Ammon's horn (tissue), 1 donor: Measurements from ENCODE around the gene BRF1.

ENCODE experiments used
- DNase-seq: peaks from one replicate; pipeline ENCODE4 v3.0.0-alpha.2; 2016; ENCODE audit warnings: low spot score

BRF1 gene

DNA sequence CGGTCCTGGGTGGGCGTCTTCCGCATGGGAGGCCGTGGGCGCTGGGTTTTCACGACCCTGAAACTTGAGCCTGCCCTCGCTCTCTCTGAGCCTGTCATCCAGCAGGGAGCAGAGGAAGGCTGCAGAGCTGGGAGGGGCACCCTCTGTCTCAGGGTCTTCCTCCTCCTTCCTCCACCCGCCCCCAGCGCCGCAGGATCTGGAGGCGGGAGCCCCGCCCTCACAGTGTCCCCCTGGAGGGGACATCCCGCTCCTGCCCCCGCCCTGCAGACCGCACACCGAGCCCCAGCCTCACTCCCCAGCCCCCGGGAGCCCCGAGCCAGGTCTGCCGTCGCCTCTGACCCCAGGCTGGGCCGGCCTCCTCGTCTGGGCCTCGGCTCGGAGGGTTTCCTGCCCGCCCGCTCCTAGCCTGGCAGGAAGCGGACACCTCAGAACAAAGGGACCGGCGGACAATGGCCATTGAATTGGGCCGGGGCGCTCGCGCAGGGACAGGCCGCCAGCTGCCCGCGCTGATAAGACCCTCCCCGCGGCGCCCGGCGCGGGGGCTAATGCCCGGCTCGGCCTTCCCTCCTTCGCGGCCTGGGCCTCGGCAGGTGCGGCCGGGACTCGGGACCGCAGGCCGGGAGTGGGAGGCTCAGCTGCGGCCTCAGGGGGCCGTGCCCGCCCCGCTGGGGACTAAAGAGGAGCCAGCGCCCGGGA, 104.4 kb downstream of the BRF1 start:
- DNase-seq: no peak

DNA sequence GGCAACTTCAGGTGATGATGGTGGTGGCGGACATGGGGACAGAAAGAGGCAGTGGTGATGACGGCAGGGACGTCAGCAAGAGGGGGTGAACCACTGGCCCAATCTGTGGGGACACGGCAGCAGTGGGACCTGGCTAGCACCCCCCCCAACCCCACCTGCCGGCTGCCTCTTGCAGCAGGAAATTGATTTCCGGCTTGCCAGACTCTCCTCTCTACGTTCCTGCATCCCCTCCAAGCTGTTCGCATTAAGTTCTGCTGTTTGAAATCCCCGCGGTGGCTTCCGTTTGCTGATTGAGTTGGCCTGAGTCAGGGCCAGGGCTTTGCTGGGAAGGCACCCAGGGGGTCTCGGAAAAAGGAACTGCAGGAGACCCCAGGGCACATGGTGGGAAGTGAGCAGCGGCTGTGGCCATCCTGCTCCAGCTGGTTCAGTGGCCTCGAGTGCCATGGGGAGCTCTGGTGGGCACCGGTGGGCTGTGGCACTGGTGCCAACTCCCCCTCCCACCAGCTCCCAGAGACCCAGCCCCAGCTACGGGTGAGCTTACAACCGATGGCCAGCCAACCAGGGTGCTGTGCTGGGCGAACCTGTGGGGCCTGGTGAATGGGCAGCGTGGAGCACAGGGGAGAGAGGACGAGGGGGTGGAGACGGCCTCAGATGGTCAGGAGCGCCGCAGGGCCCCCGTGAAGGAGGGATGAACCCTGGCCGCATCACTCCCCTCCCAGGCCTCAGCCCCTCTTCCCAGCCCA, 105.1 kb downstream of the BRF1 start:
- no peak for DNase-seq

DNA sequence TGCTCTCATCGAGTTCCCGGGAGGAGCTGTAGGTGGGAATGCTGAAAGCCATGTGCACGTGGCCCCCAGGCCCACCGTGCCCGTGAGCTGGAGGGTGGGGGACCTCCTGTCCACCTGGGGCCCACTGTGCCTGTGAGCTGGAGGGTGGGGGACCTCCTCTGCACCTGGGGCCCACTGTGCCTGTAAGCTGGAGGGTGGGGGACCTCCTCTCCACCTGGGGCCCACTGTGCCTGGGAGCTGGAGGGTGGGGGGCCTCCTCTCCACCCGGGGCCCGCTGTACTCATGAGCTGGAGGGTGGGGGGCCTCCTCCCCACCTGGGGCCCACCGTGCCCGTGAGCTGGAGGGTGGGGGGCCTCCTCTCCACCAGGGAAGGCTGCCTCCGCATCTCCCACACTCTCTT, 105.8 kb downstream of the BRF1 start:
- no peak for DNase-seq

DNA sequence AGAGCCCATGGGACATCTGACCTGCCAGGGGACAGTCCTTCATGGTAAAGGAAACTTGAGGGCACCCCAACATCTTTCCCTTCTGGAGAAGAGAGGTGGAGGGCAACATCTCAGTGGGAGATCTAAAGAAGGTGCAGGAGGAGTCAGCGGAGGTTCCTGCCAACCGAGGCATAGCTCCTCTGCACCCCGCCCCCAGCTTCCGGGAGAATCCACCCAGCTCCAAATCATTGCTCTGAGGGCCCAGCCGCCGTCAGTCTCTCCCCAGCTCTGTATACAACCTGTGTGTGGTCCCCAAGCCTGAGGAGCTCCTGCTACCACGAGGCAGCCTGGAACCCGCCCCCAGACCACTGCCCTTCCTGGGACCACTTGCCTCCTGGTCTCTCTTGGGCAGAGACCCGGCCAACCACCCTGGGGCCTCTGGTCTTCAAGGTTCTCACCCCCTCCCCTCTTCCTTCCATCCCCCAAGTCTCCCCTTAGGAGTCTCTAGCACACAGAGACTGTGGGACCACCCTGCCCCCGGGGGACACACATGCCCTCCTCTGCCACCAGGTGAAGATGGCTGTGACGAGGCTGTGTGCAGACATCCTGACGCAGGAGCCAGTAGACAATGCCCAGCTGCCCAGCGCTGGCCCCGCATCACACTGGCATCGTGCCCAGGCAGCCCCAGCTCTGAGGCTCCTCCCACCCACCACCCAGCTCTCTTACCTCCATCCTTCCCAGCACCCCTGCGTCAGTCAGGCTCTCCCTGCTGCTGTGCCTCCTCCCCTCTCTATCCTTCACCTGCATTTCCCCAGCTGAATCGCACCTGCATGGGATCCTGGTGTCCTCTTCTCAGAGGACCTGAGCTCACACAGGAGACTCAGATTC, 106.7 kb downstream of the BRF1 start:
- no peak for DNase-seq

DNA sequence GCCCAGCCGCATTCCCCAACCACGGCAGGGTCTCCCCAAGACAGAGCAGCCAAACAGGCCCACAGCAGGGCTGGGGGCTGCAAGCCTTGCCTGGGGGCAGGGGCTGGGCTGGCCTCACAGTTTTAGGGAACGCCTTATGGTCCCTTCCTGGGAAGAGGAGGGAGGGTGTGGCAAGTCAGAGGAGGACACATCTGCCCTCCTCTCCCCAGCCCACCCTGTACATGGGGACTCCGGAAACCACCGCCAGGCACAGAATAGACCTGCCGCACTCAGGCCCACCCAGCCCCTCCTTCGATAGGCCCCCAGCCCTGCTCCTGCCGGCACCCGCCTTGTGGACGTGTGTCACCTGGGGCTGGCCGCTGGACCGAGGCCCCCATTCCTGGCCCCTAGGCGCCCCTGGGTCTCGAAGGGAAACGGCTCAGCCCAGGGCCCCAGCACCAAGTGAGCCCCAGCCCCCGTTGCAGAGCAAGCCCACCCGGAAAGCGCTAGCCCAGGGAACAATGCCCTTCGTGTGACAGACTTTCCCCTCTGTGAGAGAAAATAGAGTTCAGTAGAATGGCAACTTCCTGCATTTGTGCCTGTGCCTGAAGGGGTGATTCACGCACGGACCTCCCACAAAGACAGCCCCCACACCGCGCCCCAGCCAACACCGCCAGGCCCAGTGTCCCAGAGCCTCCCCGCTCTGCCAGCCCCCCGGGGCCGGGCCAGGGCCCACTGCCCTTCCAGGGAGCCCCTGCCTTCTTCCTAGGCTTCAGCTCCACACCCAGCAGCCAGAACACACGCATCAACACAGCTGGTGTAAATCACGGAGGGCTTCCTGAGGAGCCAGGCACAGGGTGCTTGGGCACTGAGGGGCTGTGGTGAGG, 107.7 kb downstream of the BRF1 start:
- no peak for DNase-seq

DNA sequence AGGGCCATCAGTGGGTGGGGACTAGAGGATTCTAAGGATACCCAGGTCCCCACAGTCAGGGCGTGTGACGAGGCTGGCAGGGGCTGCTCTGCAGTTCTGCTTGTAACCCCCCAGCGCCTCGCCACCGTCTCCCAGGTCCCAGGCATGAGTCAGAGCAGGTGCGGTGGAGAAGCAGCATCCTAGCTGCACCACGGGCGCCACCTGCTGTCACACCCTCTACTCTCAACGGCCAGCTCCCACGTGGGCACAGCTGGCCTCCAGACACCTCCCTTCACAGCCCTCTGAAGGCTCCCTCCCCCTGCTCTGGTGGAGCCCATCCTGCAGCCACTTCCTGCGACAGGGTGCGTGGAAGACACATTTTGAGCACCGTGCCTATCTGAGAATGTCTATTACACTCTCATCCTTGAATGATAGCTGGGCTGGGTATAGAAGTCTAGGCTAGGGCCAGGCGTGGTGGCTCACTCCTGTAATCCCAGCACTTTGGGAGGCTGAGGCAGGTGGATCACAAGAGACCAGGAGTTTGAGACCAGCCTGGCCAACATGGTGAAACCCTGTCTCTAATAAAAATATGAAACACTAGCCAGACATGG, 112.8 kb downstream of the BRF1 start:
- DNase-seq: no peak

DNA sequence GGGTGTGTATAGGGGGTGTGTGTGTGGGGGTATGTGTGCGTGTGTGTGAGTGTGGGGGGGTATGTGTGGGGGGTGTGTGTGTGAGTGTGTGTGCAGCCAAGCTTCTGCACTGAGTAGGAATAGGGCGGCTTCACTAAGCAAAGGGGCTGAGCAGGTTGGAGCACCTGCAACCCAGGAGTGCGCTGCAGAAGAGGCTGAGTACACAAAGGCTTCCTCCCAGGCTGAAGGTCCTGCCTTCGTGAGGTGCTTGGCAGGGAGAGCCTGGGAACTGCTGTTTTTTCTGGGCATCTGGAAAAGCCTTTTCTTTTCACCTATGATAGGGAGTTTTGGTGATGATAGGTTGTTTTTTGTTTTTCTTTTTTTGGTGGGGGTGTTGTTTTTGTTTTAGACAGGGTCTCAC, 113.7 kb downstream of the BRF1 start:
- no peak for DNase-seq

DNA sequence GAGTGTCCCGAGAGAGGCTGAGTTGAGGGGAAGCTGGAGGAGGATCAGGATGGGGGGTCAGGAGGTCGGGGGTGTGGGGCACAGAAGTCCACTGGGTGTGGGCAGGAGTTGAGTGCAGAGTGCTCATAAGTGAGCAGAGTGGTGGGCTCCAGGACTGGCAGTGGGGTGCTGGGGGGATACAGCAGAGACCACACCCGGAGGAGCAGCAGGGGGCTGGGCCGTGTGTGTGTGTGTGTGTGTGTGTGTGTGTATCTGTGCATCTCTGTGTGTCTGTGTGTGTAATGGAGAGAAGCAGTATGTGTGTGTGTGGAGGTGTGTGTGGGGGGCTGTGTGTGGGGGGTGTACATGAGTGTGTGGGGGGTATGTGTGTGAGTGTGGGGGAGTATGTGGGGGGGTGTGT, 114.8 kb downstream of the BRF1 start:
- no peak for DNase-seq

DNA sequence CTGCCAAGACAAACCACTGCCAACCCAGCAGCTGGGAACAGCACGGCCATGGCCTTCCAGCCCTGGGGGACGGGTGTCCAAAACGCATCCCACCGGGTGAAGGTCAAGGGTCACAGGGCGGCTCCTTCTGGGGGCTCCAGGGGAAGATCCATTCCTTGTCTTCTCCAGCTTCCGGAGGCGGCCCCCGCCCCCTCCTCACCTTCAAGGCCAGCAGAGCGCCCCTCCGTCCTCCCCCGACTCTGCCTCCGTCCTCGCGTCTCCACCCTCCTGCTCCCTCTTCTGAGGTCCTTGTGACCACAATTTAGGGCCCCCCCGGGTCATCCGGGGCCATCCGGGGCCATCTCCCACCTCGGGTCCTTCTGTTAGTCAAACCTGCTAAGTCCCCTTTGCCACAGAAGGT, 115.8 kb downstream of the BRF1 start:
- no peak for DNase-seq

DNA sequence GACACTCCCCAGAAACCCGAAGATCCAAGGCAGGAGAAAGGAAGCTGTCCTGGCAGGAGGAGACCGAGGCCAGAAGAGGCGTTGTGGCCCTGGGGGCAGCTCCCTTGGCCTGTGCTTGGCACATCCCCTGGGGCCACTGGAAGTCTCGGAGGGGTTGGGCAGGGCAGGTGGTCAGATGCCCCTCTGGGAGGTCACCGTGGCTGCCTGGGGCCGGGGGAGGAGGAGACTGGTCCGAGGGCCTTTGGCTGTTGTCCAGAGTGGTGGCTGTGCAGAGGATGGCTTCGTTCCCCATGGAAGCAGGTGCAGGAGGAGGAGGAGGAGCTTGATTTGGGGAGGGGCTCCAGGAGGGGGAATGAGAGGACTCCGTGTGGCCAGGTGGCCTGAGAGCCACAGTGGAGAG, 116.3 kb downstream of the BRF1 start:
- no peak for DNase-seq

DNA sequence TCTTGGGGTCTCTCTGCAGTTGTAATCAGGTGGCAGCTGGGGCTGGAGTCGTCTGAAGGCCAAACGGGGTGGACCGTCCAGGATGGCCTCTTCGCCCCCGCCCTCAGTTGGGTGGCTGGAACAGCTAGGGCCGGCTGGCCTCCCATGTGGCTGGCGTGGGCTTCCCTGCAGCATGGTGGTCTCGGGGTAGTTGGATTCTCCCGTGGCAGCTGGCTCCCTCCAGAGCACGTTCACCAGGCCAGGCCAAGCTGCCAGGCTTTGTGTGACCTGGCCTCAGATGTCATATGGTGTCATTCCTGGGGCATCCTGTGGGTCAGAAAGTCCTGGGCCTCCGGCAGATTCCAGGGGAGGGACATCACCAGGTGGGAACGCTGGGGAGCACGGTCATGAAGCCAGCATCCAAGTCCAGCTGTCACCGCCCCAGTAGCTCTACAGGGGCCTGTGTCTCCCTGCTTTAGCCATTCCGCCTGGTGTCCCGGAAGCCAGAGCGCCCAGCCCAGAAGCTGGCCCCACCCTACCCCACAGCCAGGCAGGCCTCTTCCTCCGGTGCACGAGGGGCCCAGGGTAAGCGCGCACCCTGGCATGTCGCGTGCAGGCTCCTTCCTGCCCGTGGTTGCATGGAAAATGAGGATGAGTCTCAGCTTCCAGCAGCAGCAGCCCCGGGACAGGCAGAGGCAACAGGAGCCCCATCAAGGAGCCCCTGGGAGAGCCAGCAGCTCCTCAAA, 118.3 kb downstream of the BRF1 start:
- no peak for DNase-seq

DNA sequence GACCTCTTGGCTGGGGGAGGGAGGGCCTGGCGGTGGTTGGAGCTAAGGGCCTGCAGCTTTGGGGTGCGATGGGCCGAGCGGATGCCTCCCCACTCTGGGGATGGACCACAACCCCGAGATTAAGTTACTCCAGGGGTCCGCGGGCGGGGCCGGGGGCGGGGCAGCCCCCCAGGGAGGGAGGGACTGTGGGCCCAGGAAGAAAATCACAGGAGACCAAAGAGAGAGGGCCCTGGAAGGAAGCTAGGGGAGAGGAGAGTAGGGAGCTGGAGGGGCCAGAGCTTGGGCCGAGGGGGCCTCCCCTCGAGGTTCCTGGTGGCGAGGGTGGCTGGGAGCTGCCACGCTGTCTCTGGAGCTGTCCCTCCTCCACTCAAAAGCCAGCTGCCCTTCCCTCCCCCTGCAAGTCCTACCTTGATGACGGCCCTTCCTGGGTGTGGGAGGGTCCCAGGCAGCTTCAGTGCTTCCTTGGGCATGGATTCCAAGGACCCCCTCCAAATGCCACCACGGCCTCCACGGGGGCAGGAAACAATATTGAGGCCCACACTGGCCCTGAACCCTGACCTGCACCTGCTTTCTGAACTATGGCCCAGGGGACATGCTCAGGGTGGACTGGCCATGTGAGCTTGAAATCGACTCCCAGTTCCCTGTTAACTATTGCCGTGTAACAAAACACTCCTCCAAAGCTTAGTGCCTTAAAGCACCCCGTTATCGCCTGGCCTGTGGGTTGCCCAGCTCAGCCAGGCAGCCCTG, 119.1 kb downstream of the BRF1 start:
- DNase-seq: no peak

DNA sequence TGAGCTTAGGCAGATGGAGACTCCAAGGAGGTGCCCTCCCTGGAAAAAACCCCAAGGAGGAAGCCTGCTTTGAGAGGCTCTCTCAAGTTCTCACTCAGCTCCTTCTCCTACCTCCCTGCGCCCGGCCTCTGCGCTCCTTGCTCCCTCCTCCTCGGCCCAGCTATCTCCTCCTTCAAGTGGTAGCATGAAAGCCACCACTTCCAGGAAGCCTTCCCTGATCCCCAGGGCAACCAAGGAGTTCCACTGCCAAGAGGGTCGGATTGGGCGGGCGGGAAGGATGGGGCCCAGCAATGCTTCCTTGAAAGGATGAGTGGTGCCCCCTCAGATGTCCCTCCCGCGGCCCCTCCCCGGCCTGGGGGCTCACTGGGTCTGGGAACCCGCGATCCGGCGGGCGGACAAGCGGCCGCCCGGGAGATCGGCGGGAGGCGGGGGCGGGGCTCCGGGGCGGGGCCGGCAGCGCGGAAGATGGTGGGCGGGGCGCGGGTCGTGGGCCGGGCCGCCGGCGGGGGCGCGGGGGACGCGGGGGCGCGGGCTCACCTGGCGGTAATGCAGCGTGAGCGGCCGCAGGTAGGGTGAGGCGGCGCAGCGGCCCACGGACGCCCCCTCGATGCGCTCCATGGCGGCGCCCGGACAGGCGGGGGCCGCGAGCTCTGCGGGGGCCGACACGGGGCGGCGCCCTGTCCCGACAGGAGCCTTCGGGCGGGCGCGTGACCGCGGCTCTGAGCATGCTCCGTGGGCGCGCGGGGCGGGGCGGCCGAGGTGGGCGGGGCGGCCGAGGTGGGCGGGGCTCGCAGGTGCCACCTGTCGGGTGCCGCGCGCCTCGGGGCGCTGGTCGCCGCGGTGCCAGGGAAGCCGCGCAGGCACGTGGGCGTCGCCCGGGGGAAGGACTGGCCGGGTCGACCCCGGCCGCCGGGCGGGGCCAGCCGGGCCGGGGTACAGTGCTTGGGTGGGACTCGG, 119.9 kb downstream of the BRF1 start, which contains the start of gene NUDT14:
TSS of gene NUDT14 (minus strand) at position 721 of the 957 bp plus-strand sequence. CDS start at position 618, 103 bp downstream.
- no peak for DNase-seq

DNA sequence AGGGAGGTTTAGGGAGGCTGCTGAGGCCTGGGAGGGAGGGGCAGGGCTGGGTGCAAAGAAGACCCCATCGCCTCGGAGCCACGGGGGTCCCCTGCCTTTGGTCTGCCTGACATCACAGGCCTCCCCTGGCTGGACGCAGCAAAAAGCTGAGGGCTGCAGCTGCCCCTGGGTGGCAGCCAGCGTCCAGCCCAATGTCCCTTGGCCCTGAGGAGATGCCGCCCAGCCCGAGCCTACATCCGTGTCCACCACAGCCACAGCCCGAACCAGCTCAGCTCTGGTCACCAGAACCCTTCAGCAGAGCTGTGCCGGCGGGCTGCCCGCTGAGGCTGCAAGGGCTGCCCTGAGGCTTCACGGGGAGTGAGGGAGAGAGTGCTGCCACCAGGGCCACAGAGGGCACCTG, 121.6 kb downstream of the BRF1 start:
- no peak for DNase-seq

DNA sequence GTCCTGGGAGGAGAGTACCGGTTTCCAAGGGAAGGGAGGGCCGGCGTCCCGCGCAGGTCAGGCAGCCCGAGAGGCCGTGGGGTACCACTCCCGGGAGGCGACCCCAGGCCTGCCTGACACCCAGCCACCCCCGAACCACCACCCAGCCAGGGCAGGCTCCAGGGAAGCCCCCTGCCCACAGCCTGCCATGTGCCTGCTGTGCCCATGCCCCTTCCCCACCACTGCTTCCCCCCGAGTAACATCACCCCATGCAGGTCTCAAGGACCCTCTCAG, 122.0 kb downstream of the BRF1 start:
- DNase-seq: no peak

DNA sequence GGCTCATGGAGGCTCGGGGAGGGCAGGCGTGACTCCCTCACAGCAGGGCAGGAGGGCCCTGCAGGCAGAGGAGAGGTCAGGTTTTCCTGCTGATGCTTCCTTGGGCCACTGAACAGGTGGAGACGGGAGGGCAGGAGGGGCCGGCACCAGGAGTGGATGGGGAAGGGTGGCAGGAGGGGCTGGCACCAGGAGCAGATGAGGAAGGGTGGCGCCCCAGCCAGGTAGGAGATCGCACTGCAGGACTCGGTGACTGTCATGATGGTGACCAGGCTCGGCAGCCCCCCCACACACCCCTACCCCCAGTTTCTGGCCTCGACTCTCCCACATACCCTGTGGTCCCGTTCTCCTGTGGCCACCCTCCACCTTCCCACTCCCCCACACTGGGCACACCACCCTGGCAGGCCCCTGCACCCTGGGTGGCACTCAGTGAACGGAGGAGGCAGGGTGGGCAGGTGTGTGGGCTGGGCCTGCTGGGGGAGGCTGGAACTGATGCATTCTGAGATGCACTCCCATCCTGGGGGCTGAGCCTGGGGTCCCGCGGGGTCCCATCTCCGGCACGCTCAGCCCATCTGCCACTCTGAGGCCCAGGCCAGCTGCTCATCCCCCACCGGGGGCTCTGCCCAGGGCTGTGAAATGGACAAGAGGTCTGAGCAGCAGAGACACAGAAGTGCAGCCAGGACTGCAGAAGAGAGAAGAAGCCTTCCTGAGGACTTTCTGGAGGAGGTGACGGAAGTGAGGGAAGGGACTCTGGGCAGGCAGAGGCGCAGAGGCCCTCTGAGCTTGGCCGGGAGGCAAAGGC, 122.5 kb downstream of the BRF1 start:
- DNase-seq: no peak

DNA sequence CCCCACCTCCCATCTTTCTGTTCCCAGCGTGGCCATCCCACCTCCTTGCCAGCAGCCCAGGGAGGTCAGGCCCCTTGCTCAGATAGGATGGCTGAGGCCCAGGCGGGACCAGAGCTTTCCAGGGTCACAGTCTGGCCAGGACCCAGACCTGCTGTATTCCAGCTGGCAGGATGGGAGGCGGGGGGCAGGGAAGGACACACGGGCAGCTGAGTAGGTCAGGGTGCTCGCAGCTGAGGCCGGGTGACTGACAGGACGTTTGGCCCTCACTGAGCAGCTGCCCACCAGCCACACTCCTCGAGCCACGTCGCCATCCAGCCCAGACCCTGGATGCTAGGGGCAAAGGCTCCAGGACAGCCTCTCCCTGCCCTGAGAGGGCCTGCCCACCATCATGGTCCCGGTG, 123.7 kb downstream of the BRF1 start:
- DNase-seq: no peak

DNA sequence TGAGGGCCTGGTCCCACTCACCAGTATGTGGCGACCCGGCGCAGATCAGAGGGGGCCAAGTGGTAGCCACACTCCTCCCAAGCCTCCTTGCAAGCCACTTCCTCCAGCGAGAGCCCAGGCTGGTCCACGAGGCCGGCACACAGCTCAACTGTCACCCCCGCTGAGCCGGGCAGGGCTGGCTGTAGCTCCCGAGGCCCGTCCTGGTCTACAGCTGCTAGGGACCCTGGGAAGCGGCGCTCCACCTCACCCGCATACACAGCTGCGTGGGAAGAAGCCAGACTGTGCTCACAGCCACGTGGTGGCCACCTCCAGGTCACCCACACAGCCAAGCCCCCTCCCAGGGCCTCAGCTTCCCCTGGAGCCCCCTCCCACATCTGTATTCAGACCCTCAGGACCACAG, 124.3 kb downstream of the BRF1 start:
- DNase-seq: no peak
